HG03103 (cell line): ENCODE measurements around the gene DPY19L1.
A peak's percentile ranks its signal among the peaks of the same experiment; 100 is the strongest.
"Not testable (repeated sequence)": the region's sequence is repeated elsewhere in the genome, so short reads cannot be mapped to it uniquely, and the experiment has no call there.

Experiments used
- ATAC-seq: cut with Tn5 transposase; IDR thresholded peaks from one replicate; pipeline ENCODE4 v1.9.1; 2021; ENCODE audit warnings: low read depth; ENCODE audit not compliant: unreplicated experiment

DPY19L1 gene

GRCh38 chr7:34996423-34997090 lies 40.7 kb downstream of the DPY19L1 start:
- not testable (repeated sequence) for ATAC-seq

- no peak for ATAC-seq
Measured at GRCh38 chr7:34995757-34996156, 41.5 kb downstream of the DPY19L1 start.

- ATAC-seq: peak; percentile 57
Measured at GRCh38 chr7:34991938-34992840, 45.1 kb downstream of the DPY19L1 start.

- not testable (repeated sequence) for ATAC-seq
Measured at GRCh38 chr7:34988442-34989125, 48.7 kb downstream of the DPY19L1 start.

- not testable (repeated sequence) for ATAC-seq
Measured at GRCh38 chr7:34985155-34985554, 52.1 kb downstream of the DPY19L1 start.

GRCh38 chr7:34984140-34984539 lies 53.1 kb downstream of the DPY19L1 start:
- ATAC-seq: not testable (repeated sequence)

- ATAC-seq: no peak
Measured at GRCh38 chr7:34982371-34983019, 54.8 kb downstream of the DPY19L1 start.

- not testable (repeated sequence) for ATAC-seq
Measured at GRCh38 chr7:34979124-34979523, 58.2 kb downstream of the DPY19L1 start.

- ATAC-seq: no peak
Measured at GRCh38 chr7:34973400-34973760, 63.9 kb downstream of the DPY19L1 start.

- not testable (repeated sequence) for ATAC-seq
Measured at GRCh38 chr7:34972739-34973399, 64.4 kb downstream of the DPY19L1 start.

GRCh38 chr7:34967818-34968217 lies 69.5 kb downstream of the DPY19L1 start:
- ATAC-seq: not testable (repeated sequence)

- ATAC-seq: not testable (repeated sequence)
Measured at GRCh38 chr7:34966504-34966903, 70.8 kb downstream of the DPY19L1 start.

GRCh38 chr7:34958021-34958420 lies 79.3 kb downstream of the DPY19L1 start:
- no peak for ATAC-seq

GRCh38 chr7:34952822-34953221 lies 84.5 kb downstream of the DPY19L1 start:
- no peak for ATAC-seq

GRCh38 chr7:34949361-34949760 lies 87.9 kb downstream of the DPY19L1 start:
- no peak for ATAC-seq

GRCh38 chr7:34947427-34947826 lies 89.9 kb downstream of the DPY19L1 start:
- ATAC-seq: not testable (repeated sequence)

- no peak for ATAC-seq
Measured at GRCh38 chr7:34946486-34946885, 90.8 kb downstream of the DPY19L1 start.

- not testable (repeated sequence) for ATAC-seq
Measured at GRCh38 chr7:34945894-34946477, 91.3 kb downstream of the DPY19L1 start.

GRCh38 chr7:34939175-34939574 lies 98.1 kb downstream of the DPY19L1 start:
- ATAC-seq: no peak

GRCh38 chr7:34935735-34936165 lies 101.5 kb downstream of the DPY19L1 start:
- not testable (repeated sequence) for ATAC-seq
